Measurements from ENCODE around the gene MBNL1. TPM values are rescaled to one million over a fixed set of nuclear protein-coding genes. Genes with fewer than 3 reads are reported as not detected.

MBNL1 gene
- total RNA-seq, 1 experiment from 2014 or later, result 139 TPM

- Mint-ChIP-seq H3K9me3 (ENCODE audit: unreplicated experiment) (no peaks in the 10 kb centered on the region), H3K4me1 (ENCODE audit: insufficient read depth, unreplicated experiment) (no peaks in the 10 kb centered on the region), H3K36me3 (ENCODE audit: insufficient read depth, unreplicated experiment) (no peaks in the 10 kb centered on the region), H3K4me3 (ENCODE audit: unreplicated experiment) (no peak overlapping the region), H3K27ac (ENCODE audit: low read depth, unreplicated experiment) (no peak overlapping the region), H3K27me3 (ENCODE audit: insufficient read depth, unreplicated experiment) (no peaks in the 10 kb centered on the region)
- ChIA-PET POLR2A (interaction anchor here (0.7 to 2.1 kb wide), 5 partner anchors 13 to 29 kb away, joined by 3 to 5 read pairs (median 3); no protein-coding TSS in a partner anchor), CTCF (interaction anchor here (0.7 to 1.2 kb wide), 2 partner anchors 11 to 273 kb away, joined by 3 read pairs; no protein-coding TSS in a partner anchor)
- BruUV-seq (replicated peaks), result no TSS peak
- no peak for TF ChIP-seq CTCF (IDR thresholded peaks at IDR 0.05; ENCODE audit: unreplicated experiment)
- DNase-seq (ENCODE audit: unreplicated experiment), result no peak
- intact Hi-C loops (cut with micrococcal nuclease), result no loop called here
These were observed 77.3 kb downstream of the MBNL1 start for GRCh38 chr3:152346058-152346457.

- no TSS peak for BruUV-seq (replicated peaks)
- intact Hi-C loops (cut with micrococcal nuclease), result no loop called here
- POLR2A ChIA-PET, result interaction anchor here (0.6 to 2.1 kb wide), 3 partner anchors 13 to 1140 kb away, joined by 3 to 5 read pairs (median 5); no protein-coding TSS in a partner anchor
- no peak for DNase-seq (ENCODE audit: unreplicated experiment)
- Mint-ChIP-seq H3K4me3 (ENCODE audit: unreplicated experiment) (no peak overlapping the region), H3K27me3 (ENCODE audit: insufficient read depth, unreplicated experiment) (no peaks in the 10 kb centered on the region), H3K36me3 (ENCODE audit: insufficient read depth, unreplicated experiment) (no peaks in the 10 kb centered on the region), H3K9me3 (ENCODE audit: unreplicated experiment) (no peaks in the 10 kb centered on the region), H3K4me1 (ENCODE audit: insufficient read depth, unreplicated experiment) (no peaks in the 10 kb centered on the region), H3K27ac (ENCODE audit: low read depth, unreplicated experiment) (no peak overlapping the region)
- CTCF ChIA-PET, result interaction anchor here (0.7 kb wide), 1 partner anchor 10 kb away, joined by 3 read pairs; no protein-coding TSS in a partner anchor
- TF ChIP-seq CTCF (IDR thresholded peaks at IDR 0.05; ENCODE audit: unreplicated experiment), result no peak
These were observed 78.0 kb downstream of the MBNL1 start for GRCh38 chr3:152346740-152347139.

- H3K27ac Mint-ChIP-seq (ENCODE audit: low read depth, unreplicated experiment), result no peak overlapping the region
- POLR2A ChIA-PET, result interaction anchor here (0.7 kb wide), 1 partner anchor 41 kb away, joined by 3 read pairs; no protein-coding TSS in a partner anchor
- intact Hi-C loops (cut with micrococcal nuclease), result no loop called here
These were observed 79.9 kb downstream of the MBNL1 start for GRCh38 chr3:152348436-152349177.

More at GRCh38 chr3:152348436-152349177, 79.9 kb downstream of the MBNL1 start:
- Mint-ChIP-seq H3K4me1 (ENCODE audit: insufficient read depth, unreplicated experiment) (peaks cover 5% of the 10 kb centered on the region), H3K9me3 (ENCODE audit: unreplicated experiment) (no peaks in the 10 kb centered on the region), H3K4me3 (ENCODE audit: unreplicated experiment) (no peak overlapping the region), H3K27me3 (ENCODE audit: insufficient read depth, unreplicated experiment) (no peaks in the 10 kb centered on the region), H3K36me3 (ENCODE audit: insufficient read depth, unreplicated experiment) (peaks cover 3% of the 10 kb centered on the region)
- CTCF ChIA-PET, result no interaction called here
- no peak for TF ChIP-seq CTCF (IDR thresholded peaks at IDR 0.05; ENCODE audit: unreplicated experiment)
- no TSS peak for BruUV-seq (replicated peaks)
- no peak for DNase-seq (ENCODE audit: unreplicated experiment)

All from MCF 10A (cell line).